HG03280 (cell line): Measurements from ENCODE around the gene ZNF557.
A peak's percentile ranks its signal among the peaks of the same experiment; 100 is the strongest.

Experiments
- ATAC-seq: cut with Tn5 transposase; IDR thresholded peaks from one replicate; pipeline ENCODE4 v1.9.1; 2021; ENCODE audit warnings: mild to moderate bottlenecking, moderate library complexity; ENCODE audit not compliant: unreplicated experiment

The ZNF557 gene

GRCh38 chr19:7074705-7075282, 5.3 kb downstream of the ZNF557 start:
- ATAC-seq = no peak

- no peak for ATAC-seq
These were observed 6.6 kb downstream of the ZNF557 start for GRCh38 chr19:7076151-7076550.

- no peak for ATAC-seq
These were observed 8.5 kb downstream of the ZNF557 start for GRCh38 chr19:7078008-7078407.

- no peak for ATAC-seq
These were observed 13.8 kb downstream of the ZNF557 start for GRCh38 chr19:7083076-7083956.

- ATAC-seq = no peak
These were observed 19.5 kb downstream of the ZNF557 start for GRCh38 chr19:7088999-7089398.

GRCh38 chr19:7098096-7098495, 28.6 kb downstream of the ZNF557 start:
- no peak for ATAC-seq

- peak; percentile 87 for ATAC-seq
These were observed 29.4 kb downstream of the ZNF557 start for GRCh38 chr19:7098701-7099596.

- no peak for ATAC-seq
These were observed 30.1 kb downstream of the ZNF557 start for GRCh38 chr19:7099597-7099921.

- no peak for ATAC-seq
These were observed 32.2 kb downstream of the ZNF557 start for GRCh38 chr19:7101498-7102253.

- no peak for ATAC-seq
These were observed 35.4 kb downstream of the ZNF557 start for GRCh38 chr19:7104747-7105447.

- no peak for ATAC-seq
These were observed 37.5 kb downstream of the ZNF557 start for GRCh38 chr19:7106711-7107657.

- ATAC-seq = no peak
These were observed 40.3 kb downstream of the ZNF557 start for GRCh38 chr19:7109678-7110289.

- no peak for ATAC-seq
These were observed 43.2 kb downstream of the ZNF557 start for GRCh38 chr19:7112675-7113074.

GRCh38 chr19:7113233-7113632, 43.7 kb downstream of the ZNF557 start:
- no peak for ATAC-seq

- no peak for ATAC-seq
These were observed 46.2 kb downstream of the ZNF557 start for GRCh38 chr19:7115721-7116120.

- ATAC-seq = no peak
These were observed 47.7 kb downstream of the ZNF557 start for GRCh38 chr19:7117248-7117647.

GRCh38 chr19:7119582-7119981, 50.1 kb downstream of the ZNF557 start:
- no peak for ATAC-seq

GRCh38 chr19:7120499-7120898, 51.0 kb downstream of the ZNF557 start:
- no peak for ATAC-seq

GRCh38 chr19:7122701-7123100, 53.2 kb downstream of the ZNF557 start:
- no peak for ATAC-seq
